Stimulated activated CD4-positive, alpha-beta T cell treated with anti-CD3 and anti-CD28 coated beads, Interleukin-12 subunit alpha, Interleukin-12 subunit beta, amount 100 ng/mL, for 48 hours (primary cell): Measurements from ENCODE around the gene PIAS4.

Experiments used
- DNase-seq, 3 donors: peaks; one replicate each; pipeline ENCODE4 v3.0.0-alpha.2; 2020; ENCODE audit warnings: low read depth in 2 of 3, low spot score in 1 of 3

Gene PIAS4

DNA sequence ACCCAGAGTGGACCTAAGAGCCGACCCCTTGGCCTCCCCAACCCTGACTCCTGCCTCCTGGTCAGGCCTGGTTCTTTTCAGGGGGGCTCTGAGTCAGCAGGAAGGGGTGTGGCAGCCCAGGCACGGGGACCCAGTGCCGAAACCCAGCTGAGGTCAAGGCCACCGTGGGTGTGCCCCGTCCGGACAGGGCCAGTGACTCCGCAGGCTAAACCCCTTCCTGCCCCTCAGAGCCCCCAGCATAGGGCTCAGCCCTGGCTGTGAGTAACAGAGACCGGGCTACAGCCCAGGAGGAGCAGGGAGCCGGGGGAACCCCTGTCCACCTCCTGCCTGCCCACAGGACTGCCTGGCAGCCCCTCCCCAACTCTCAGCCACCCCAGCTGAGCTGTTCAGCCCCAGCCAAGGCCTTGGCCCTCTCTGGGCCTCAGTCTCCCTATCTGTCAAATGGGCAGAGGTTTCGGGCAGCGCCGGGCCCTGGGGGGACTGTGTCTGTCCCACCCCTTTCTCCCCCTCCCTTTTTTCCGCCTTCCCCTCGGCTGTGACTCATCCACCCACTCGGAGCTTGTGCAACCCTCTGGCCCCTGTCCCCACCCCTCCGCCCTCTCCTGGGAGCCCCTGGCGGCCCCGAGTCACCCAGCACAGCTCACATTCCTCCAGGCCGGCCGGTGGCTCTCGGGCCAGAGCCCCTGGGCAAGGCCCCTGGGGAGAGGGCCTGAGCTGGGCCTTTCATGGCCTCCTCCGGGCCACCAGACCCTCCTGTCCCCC, 50.6 kb downstream of the PIAS4 start:
- DNase-seq = peak in 1 of 3 donors; percentile 44

DNA sequence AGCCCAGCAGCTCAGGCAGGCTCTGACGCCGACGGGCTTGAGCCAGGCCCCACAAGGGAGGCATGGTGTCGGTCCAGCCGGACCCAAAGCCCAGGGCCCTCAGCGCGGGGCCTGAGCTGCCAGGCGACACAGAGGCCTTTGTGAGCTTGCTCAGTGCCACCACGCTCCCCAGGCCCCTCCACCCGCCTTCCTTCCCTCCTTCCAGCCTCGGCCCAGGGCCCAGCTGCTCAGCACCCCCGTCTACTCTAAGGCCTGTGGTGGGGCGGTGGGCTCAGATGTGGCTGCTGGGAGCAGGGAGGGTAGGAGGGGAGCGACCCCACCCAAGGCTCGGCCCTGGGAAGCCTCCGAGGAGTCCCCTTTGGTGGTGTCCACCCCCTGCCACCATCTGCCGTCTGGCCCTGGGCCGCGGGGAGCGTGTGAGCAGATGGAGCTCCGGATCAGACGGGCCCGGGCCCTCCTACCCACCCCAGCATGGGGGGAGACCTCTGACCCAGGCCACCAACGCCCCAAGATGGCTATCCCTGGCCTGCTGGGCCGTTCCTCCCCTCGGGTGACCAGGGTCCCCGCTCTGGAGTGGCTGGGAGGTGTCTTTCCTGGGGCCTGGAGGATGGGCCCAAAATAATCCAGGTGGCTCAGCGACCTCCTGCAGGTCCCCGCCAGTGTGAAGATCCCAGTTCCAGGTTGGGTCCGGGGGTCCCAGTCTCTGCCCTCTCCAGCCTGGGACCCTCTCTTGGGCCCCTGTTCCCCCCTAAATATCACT, 51.3 kb downstream of the PIAS4 start:
- no peak for DNase-seq

DNA sequence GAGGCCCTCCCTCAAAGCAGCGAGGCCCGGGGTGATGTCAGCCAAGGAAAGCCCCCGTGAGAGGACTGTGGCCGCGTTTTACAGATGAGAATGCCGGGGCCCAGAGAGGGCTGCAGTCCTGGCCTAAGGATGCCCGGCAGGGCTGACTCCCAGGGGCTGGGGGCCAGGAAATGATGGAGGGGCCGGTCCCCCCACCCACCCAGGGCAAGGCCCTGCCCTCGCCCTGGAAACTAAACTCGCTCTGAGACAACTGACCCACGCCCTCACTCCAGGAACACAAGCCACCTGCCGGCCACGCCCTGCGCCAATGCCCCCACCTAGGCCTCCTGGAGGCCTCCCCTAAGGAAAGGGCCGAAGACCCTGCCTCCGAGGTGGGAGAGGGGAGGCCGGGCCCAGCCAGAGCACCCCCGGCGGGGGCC, 51.9 kb downstream of the PIAS4 start:
- no peak for DNase-seq

DNA sequence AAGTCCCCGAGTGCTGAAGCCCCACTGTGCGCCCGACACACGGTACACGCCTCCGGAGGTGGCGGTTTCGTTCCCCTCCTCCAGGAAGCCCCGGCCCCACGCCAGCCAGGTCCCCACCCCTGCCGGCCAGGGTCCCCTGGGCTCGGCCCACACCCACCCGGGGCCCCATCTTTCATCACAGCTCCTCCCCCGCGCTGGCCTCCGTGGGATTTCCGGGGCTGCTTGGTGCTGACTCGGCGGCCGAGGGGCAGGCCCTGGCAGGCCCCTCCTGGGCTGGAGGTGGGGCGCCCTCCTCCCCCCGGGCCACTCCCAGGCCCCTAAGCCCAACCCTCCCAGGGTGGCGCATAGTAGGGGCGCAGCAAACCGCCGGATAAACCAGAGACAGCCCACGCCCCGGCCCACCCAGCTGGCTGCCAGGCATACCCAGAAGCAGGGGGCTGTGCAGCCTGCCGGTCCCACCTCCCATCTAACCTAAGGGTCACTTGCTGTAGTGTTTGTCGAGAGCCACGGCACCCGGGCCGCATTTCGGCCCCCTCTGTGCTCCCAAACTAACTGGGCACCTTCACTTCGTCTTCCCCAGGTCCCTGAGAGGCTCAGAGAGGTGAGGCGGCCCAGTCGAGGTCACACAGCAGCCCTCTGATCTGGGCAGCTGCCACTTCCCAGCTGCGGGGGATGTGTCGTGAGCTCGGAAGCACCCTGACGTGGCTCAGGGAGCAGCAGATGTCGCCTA, 52.5 kb downstream of the PIAS4 start:
- DNase-seq = peak in 1 of 3 donors; percentile 35

DNA sequence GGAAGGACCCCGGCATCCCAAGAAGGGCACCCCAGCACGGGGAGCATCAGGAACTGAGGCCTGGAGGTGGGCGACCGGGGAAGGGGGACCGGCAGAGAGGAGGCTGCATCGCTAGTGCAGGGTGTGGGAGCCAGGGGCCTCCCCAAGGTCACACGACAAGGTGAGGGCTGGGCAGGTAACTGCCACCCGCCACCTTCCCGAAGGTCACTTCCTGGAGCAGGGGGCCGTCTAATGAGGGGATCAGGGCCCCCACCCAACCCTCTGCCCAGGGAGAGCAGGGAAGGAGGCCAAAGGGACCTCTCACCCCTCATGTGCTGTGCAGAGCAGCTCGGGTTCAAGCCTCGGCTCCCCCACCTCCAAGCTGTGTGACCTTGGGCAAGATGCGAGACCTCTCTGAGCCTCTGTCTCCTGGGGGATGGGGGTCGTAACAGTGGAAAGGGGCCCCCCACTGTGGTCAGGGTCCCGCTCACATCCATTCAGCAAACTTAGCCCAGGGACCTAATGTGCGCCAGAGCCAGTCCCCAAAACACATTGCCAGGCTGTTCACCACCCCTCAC, 53.2 kb downstream of the PIAS4 start:
- no peak for DNase-seq

DNA sequence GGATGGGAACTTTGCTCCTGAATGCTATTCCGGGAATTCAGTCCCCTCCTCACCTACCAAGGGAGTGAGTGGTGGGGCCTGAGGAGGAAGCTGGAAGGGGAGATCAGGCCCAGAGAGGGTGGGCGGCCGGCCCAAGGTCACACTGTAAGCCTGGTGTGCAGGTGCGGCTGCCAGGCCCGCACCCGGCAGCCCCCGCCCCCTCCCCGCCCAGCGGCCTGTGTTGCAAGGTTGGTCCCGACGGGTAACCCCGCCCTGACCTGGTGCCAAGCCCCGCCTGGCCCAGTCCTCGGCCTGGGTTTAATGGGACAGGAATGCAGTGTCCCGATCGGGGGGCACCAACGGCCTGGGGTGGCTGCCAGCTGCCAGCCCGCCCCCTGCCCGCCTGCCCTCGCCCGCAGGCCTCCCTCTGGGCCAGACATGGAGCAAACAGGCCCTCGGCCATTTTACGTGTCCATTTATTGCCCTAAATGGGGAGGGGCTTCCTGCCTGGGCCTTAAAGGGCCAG, 53.7 kb downstream of the PIAS4 start:
- no peak for DNase-seq

DNA sequence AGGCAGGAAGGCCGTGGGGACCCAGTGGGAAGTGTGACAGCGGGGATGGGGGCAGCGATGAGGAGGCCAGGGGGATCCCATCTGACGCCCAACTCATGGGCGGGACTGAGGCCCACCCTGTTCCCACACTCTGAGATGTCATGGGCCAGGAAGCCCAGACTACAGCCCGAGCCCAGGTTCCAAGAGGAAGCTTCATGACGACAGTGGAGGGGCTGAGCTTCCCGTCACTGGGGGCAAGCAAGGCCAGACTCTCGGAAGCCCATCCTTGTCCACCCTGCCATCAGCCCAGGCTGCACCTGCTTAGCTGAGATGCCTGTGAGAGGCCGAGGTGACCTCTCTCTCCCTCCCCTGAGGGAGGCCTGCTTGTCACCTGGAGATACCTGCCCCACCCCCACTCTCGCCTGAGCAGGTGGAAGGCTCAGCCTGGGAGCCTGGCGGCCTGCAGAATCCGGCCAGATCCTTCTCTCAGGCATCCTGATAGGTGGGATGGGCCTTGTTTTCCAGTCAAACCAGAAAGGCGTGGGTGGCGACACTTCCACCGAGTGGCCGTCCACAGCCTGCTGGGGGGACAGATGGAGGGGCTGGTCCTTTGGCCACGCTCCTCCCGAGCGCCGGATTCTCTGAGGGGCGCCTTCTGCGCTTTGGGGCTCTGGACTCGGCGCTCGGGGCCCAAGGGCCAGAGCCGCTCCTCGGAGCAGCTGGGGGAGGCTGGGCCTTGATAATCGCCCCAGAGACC, 54.3 kb downstream of the PIAS4 start:
- no peak for DNase-seq

DNA sequence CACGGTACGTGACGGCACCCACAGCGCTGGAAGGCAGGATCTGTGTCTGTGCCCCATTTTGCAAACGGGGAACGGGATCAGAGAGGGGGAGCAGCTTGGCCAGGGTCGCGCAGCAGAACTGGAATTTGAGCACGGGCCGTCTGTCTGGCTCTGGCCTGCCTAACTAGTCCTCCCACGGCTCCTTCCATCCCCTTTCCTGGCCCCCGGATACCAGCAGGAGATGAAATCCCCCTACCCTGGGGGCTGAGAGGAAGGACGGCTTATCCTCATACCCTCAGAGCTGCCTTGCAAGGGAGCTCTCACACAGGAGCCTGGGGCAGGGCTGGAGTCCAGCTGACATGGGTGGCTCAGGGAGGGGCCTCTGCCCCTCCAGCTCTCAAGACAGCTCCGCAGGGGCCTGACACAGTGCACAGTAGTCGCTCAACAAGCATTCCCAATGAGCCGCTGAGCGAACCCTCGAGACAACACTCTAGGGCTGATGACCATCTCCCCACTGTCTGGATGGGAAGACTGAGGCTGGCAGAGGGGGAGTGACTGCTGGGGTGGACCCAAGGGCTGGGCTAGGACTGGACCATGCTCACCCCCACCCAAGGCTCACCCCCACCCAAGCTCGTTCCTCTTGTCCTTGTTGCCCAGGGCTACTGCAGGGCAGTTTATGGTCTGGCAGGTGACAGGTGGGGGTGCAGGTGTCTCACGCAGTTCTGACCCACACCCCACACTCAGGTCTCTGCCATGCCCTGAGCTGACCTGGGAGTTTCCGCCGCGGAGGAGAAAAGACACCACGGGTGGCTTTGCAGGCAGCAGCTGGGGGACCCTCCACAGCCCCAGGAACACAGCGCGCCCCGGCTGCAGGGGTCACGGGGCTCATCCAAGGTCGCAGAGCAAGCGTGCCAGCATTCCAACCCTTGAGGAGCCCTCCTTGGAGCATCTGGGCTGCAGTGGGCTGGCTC, 55.2 kb downstream of the PIAS4 start:
- DNase-seq = no peak

DNA sequence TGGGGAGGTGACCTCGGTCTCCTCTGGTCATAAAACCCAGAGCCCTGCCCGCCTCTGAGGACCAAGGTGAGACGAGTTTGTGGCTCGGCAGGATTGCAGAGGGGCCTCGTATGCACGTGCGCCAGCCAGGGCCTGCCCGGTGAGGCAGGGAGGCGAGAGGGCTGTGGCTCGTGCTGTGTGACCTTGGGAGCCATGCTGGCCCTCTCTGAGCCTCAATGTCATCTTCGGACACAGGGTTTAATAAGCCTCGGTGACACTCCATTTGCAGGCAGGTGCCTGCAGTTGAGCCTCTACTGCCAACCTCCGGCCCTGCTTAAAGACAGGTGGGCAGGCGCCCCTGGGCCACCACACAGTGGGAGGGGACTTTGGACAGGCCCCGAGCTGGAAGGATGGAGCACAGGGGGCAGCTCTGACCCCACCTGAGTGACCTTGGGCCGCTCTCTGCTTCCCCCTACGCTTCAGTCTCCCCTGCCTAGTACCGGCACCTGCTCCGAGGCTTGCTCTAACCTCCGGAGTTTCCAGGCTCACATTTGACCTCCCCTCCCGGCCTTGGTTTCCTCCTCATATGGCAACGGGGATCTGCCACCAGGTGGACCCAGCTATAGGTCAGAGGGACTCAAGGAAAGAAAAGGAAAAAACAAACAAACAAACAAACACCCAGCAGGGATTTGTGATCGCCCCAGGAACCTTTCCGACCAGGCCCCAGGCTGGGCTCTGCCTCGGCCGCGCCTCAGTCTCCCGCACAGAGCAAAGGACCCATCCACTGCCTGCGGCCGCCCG, 56.0 kb downstream of the PIAS4 start:
- no peak for DNase-seq

DNA sequence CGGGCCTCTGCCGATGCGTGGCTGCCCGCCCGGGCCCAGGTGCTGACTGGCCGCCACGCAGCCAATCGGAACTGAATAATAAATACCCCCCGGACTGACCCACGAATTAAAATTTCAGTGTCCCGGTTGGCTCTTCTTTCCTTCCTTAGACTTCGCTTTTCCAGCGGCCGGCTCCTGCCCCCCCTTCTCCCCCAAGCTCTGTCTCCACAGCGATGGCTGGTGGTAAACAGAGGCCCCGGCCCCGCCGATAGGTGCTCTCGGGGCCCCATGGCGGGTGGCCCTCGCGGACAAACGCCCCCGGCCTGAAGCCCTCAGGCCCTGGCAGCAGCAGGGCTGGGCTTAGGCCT, 56.6 kb downstream of the PIAS4 start:
- DNase-seq = no peak

DNA sequence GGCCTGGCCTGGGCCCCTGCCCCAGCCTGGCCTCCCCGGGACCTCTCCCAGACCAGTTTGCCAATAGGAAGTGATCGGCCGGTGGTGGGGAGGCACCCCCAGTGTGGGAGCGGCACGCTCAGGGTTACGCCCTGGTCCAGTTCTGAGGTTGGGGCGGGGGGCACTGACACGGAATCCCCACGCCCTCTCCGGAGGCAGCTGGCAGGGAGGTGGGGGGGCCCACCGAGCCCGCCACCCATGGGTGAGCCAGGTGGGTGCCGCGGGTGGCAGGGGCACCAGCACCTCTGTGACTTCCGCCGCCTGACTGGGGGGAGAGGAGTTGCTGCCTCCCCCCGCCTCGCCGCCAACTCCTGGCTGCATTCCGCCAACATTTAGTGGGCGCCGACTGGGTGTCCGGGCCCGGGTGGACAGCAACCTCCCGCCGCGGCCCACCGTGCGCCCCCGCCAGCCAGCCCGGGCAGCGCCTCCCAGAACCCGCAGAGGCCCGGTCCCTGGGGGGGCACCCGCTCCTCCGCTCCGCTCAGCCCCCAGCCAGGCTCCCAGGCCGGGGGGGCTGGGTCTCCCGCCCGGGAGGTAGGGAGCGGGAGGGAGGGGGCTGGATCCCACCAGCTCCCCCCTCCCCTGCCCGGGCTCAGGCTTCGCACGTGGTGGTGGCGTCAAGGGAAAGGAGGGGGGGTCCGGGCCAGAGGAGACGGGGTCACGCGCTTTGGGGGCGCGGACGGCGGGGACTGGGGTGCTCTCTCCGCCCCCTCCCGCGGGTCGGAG, 57.1 kb downstream of the PIAS4 start:
- no peak for DNase-seq

DNA sequence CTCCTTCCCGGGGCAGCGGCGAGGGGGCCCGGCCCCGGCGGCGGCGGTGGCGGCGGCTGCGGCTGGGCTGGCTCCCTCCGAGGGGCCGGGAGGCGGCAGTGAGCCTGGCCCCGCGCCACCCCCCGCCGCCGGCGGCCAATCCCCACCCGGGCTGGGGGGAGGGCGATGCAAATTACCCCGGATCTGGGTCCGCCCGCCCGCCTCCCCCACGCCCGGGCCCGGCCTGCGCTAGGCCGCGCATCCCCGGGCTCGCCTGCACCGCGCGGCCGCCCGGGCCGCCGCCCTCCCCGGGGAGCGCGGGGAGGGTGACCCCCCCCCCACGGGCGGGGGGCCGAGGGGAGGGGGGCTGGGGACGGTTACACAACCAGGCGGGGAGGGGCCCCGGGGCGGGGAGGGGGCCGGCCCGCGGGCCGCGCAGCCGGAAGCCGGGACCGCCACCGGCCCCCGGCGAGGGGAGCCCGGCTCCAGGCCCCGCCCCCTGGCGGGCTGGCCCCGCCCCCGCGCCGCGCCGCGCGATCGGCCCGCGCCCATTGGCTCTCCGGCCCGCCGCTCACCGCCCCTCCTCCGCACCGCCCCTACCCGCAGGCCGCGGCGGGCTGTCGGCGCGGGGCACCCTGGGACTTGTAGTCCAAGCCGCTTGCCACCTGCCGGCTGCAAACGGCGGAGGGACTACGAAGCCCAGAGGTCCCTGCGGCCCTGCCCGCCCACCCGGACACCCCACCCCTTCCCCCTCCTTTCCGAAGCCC, 58.1 kb downstream of the PIAS4 start:
- DNase-seq = peak; percentile 92 to 95 (median 94)

DNA sequence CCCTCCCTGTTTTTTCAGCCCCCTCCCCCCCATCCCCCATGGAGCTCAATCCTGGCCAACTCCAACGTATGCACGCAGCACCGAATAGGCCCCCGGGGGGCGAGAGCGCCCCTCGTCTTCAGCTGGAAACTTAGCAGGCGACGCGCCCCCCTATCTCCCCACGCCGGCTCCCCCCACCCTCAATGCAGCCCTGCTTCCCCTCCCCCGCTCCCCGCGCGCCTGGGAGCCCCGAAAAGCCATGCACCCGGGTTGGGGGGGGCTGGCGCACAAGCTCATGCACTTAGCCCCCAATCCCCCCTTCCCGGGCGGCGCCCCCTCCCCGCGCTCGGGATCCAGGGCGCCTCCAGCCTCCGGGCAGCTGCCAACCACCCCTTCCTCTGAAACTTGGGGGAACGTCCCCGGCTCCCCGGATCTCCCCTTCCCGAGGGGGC, 58.7 kb downstream of the PIAS4 start:
- DNase-seq = no peak

DNA sequence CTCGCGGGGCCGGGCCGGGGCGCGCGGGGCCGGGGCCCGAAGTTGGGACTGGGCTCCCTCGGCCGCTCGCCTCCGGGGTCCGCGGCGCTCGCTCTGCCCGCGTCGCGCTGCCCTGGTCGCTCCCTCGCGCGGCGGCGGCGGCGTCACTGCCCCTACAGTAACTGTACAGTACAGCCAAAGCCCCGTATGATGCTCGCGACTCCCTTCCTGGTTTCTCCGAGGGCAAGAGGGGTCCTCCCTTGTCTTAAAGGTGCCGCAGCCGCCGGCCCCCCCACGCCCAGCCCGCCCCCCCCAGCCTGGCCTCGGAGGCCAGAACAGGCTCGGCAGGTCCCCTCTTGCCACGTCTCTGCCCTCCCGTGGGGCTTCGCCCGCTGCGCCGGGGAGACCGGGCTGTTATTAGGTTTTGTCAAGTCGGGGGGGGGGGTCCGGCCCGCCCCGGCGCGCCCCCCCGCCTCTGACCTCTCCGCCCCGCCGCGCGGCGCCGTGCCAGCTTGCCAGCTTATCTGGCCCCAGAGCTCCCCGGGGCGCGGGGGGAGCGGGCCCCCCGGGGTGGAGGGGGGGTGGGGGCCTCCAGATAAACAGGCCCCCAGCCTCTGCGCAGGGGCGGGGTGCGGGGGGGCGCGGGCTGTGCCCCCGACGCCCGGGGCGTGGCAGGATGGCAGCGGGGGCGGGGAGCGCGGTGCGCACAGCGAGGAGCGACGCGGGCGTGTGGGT, 59.3 kb downstream of the PIAS4 start, which contains the start of gene ZBTB7A:
ZBTB7A (minus strand) TSS at position 218 of the 714 bp plus-strand sequence. CDS start 11,667 bp downstream, outside the sequence.
- DNase-seq = peak in 1 of 3 donors; percentile 62

DNA sequence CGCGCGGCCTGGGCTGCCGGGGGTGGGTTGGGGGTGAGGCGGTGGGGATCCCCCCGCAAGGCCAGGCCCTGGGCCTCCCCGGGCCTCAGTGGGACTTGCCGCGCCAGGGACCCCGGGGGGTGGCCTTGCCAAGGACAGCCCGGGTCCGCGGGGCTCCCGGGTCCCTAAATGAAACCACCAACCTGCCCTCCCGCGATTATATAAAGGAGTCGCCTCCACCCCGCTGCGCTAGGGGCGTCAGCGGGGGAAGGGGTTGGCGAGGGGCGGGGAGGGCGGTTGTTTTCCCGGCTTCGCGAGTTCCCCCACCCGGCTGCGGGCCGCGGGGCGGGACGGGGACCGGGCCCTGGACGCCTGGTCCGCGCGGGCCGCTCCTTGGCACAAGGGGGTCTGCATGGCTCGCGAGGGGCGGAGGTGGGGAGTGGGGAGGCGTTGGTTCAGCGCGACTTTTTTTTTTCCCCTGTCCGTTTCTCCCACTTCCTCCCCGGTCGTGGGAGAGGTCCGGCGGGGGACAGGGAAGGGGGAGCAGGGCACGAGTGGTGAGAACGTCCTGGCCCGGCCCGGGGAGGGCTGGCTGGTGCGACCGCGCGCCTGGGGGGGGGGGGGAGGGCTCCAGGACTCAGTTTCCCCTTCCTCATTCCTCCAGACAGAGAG, 60.0 kb downstream of the PIAS4 start:
- DNase-seq = no peak
